ENCODE measurements around the gene SMIM5. TPM values are rescaled to one million over a fixed set of nuclear protein-coding genes. Genes with fewer than 3 reads are reported as not detected.

Gene SMIM5
- total RNA-seq, 4 donors from 2014 or later = 2.3 to 13.6 (median 7.9) TPM

DNA sequence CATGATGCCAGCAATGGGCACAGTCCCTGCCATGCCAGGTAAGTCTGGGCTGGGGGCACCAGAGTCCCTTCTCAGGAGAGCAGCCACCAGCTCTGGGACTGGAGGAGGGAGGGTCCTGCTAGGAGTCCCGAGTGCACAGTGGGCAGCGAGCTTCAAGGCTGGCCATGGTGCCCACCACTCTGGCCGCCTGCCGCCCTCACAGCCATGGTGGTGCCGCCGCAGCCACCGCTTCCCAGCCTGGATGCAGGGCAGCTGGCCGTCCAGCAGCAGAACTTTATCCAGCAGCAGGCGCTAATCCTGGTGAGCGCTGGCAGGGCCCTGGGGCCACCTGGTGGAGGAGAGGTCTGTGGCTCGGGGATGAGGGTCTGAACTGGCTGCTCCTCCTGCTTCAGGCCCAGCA lies 17.9 kb upstream of the SMIM5 start:
- H3K27ac ChIP-seq = no peak overlapping the region
- WGBS, 2 donors = 90 to 100% methylated on average over 4 to 6 of the region's 11 CpGs
- H3K36me3 ChIP-seq = peaks cover 33 to 45% of the 10 kb centered on the region in 2 donors
- no peak overlapping the region for H3K4me3 ChIP-seq (replicated peaks in 1 of 3)
- intact Hi-C loops (cut with DNase I) = loop anchor here (5.0 kb wide), 1 partner anchor 122 kb away; no protein-coding TSS in a partner anchor
- DNase-seq = no peak
- TF ChIP-seq, protein P1, sequence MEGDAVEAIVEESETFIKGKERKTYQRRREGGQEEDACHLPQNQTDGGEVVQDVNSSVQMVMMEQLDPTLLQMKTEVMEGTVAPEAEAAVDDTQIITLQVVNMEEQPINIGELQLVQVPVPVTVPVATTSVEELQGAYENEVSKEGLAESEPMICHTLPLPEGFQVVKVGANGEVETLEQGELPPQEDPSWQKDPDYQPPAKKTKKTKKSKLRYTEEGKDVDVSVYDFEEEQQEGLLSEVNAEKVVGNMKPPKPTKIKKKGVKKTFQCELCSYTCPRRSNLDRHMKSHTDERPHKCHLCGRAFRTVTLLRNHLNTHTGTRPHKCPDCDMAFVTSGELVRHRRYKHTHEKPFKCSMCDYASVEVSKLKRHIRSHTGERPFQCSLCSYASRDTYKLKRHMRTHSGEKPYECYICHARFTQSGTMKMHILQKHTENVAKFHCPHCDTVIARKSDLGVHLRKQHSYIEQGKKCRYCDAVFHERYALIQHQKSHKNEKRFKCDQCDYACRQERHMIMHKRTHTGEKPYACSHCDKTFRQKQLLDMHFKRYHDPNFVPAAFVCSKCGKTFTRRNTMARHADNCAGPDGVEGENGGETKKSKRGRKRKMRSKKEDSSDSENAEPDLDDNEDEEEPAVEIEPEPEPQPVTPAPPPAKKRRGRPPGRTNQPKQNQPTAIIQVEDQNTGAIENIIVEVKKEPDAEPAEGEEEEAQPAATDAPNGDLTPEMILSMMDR (IDR thresholded peaks at IDR 0.05) = no peak
- no peak for TF ChIP-seq POLR2A (IDR thresholded peaks at IDR 0.05)
- no peaks in the 10 kb centered on the region for H3K4me1 ChIP-seq
- no peaks in the 10 kb centered on the region for H3K9me3 ChIP-seq
- no peaks in the 10 kb centered on the region for H3K27me3 ChIP-seq

DNA sequence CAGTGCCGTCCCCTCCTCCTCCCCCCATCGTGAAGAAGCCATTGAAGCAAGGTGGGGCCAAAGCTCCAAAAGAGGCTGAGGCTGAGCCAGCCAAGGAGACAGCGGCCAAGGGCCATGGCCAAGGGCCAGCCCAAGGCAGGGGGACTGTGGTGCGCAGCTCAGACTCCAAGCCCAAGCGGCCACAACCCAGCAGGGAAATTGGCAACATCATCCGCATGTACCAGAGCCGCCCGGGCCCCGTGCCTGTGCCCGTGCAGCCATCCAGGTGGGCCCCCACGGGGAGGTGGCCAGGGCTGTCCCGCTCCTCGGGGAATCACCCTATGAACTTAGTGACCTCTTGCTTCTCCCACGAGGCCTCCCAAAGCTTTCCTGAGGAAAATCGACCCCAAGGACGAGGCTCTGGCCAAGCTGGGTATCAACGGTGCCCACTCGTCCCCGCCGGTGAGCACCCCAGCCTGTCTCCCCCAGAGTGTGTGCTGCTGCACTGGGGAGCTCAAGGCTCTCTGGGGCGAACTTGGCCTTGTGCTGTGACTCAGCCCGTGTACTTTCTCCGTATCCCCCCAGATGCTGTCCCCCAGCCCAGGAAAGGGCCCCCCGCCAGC lies 16.6 kb upstream of the SMIM5 start:
- no peak for TF ChIP-seq POLR2A (IDR thresholded peaks at IDR 0.05)
- TF ChIP-seq, protein P1 (IDR thresholded peaks at IDR 0.05) = no peak
- H3K27ac ChIP-seq = no peak overlapping the region
- 93 to 94% methylated on average over 15 to 24 of the region's 24 CpGs for WGBS, 2 donors
- no peak for DNase-seq
- intact Hi-C loops (cut with DNase I) = loop anchor here (5.0 kb wide), 1 partner anchor 121 kb away; no protein-coding TSS in a partner anchor
- no peaks in the 10 kb centered on the region for H3K27me3 ChIP-seq
- H3K4me1 ChIP-seq = no peaks in the 10 kb centered on the region
- H3K9me3 ChIP-seq = no peaks in the 10 kb centered on the region
- no peak overlapping the region for H3K4me3 ChIP-seq (replicated peaks in 1 of 3)
- H3K36me3 ChIP-seq = peaks cover 33 to 51% of the 10 kb centered on the region in 2 donors

DNA sequence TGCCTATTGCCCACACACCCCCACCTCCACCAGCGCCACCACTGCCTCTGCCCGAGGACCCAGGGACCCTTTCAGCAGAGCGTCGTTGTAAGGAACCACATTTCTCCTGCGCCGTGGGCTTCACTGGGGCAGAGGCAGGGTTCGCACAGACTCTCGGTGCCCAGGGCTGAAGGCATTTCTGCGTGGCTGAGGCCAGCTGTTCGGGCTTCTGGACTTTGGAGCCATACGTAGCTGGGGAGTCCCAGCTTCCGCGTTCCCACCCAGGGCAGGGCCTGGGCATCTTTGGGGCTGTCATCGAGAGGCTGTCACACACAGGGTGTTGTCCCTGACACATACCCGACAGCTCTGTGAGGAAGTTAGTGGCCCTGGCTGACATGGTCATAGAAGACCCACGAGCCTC lies 16.0 kb upstream of the SMIM5 start:
- no peak for TF ChIP-seq POLR2A (IDR thresholded peaks at IDR 0.05)
- TF ChIP-seq, protein P1 (IDR thresholded peaks at IDR 0.05) = no peak
- 96 to 98% methylated on average over 14 to 15 of the region's 16 CpGs for WGBS, 2 donors
- Histone ChIP-seq H3K36me3 (peaks cover 33 to 51% of the 10 kb centered on the region in 2 donors), H3K27me3 (no peaks in the 10 kb centered on the region), H3K4me1 (no peaks in the 10 kb centered on the region), H3K4me3 (replicated peaks in 1 of 3) (no peak overlapping the region), H3K9me3 (no peaks in the 10 kb centered on the region), H3K27ac (no peak overlapping the region)
- intact Hi-C loops (cut with DNase I) = loop anchor here (5.0 kb wide), 1 partner anchor 120 kb away; no protein-coding TSS in a partner anchor
- DNase-seq = no peak

DNA sequence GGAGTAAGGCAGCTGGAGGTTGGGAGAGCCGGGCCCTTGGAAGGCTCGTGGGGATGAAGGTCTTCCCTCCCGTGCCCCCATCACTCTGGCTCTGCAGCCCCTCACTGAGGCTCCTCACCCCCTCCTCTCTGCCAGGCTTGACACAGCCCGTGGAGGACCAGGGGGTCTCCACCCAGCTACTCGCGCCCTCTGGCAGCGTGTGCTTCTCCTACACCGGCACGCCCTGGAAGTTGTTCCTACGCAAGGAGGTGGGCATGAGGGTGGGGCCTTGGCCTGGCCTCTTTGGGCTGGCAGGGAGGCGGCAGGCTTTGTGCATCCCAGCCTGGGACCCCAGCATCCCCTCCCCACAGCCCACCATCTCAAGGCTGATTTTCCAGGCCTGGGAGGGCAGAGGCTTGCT lies 15.6 kb upstream of the SMIM5 start:
- no peak for DNase-seq
- Histone ChIP-seq H3K9me3 (no peaks in the 10 kb centered on the region), H3K27ac (no peak overlapping the region), H3K4me3 (replicated peaks in 1 of 3) (no peak overlapping the region), H3K27me3 (no peaks in the 10 kb centered on the region), H3K4me1 (no peaks in the 10 kb centered on the region), H3K36me3 (peaks cover 33 to 48% of the 10 kb centered on the region in 2 donors)
- intact Hi-C loops (cut with DNase I) = loop anchor here (5.0 kb wide), 1 partner anchor 120 kb away; no protein-coding TSS in a partner anchor
- TF ChIP-seq, protein P1 (IDR thresholded peaks at IDR 0.05) = no peak
- TF ChIP-seq POLR2A (IDR thresholded peaks at IDR 0.05) = no peak
- 87 to 89% methylated on average over 11 of the region's 11 CpGs for WGBS, 2 donors
